ENCODE data around the gene RFX3.

Gene RFX3

DNA sequence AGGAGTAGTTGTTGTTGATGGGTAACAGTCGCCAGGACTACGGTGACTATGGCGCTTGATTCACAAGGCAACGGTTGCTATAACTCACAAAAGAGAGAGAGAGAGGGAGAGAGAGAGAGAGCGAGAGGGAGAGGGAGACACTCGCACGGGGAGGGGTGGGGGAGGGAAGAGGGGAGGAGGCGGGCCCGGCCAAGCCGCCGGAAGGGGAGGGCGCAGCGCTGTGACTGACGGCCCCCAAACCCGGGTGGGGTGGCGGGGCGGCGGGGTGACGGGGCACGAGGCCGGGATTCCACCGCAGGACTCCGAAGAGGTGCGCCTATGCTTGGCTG is at the start of gene RFX3:
TSS of gene RFX3 (minus strand) at position 166 of the 329 bp plus-strand sequence. CDS start 130,413 bp downstream, outside the sequence.
- peak; percentile 81 for DNase-seq

DNA sequence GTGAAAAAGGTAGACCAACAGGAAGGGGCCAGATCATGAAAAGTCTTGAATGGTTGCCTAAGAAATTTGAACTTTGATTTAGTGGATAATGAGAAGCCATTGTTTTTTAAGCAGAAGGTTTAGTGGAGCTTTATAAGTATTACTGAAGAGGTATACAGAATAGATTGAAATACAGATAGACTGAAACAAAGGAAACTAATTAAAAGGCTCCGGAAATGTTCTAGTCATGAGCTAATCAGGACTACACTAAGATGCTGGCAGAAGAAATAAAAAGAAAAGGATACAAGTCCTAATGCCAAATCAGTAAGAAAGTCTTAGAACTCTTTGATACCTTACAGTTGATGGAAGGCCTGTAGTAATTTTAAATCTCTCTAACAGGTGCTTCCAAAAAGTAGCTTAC is 45.7 kb upstream of the RFX3 start:
- DNase-seq = no peak

DNA sequence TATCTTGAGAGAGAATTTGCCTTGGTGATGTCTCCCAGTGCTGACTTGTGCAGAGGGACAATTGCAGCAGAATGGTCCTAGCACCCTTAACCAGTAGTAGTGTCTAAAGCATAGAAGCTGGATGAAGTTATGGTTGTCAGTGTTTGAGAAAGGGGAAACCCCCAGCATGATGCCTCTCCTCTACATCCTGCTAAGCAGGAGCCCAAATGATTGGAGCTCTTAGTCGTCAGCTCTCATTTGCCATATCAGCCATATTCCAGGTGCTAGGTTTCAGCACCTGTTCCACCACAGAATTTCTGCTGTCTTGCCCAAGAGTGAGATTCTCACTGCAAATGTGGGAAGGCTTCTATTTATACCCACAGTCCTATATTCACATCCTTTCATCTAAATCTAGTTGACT is 43.7 kb upstream of the RFX3 start:
- no peak for DNase-seq

DNA sequence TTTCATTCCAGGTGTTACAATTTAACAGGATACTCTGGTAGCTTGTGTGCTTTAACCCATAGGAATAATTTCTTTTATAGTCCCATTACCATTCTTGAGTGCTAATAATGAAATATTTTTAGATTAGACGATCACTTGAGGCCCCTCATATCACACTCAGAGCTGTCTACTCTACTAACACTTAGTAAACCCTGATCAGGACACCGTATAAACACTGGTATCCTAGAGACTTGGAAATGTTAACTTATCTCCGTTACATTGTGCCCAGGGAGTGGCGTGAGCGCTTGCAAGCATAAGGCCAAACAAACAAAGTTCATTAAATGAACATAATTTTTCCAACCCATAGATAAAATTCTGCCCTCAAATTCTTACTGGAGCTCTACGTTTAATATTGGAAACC is 42.2 kb upstream of the RFX3 start:
- no peak for DNase-seq

DNA sequence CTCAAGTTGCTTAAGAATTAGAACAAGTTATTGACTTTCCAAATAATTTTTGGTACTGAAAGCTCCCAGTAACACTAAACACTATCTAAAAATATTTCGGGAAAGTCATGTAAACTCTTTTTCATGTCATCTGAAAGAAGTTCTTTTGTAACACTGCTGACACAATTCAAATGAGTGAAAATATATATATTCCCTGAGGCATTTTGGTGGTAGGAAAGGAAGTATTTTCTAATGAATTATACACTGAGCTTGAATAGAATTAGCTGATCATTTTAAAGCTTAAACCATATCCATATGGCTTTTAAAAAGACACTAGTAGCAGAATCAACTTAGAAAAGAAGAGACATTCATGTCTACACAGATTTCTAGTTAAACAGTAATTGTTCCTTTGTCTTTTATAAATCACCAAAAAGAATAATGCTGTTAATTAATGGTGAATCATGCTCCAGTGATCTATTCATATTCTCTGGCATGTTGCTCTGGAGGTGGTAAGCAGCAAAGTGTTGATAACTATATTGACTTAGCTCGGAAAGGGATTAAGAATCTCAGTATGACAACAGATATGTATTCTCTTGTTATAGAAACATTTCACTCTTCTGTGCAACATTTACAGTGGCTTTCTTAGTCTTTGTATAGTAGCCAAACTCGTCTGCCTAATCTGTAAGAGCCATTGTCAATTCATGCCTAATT is 27.4 kb upstream of the RFX3 start:
- no peak for DNase-seq

DNA sequence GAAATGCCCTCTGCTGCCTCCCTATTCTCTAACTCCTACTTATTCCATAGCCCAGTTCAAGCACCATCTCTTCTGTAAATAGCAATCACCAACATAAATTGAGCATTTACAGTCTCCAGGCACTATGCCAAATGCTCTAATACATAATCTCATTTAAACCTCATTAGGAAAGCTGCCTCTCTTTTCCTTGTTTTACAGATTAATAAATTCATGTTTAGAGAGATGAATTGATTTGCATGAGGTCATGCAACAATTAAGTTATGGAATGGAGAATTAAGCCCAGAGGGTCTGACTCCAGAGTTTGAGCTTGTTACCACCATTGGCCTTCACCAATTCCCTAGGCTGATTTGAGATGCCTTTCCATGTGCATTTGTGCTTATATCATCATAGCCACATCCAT is 23.4 kb upstream of the RFX3 start:
- no peak for DNase-seq

DNA sequence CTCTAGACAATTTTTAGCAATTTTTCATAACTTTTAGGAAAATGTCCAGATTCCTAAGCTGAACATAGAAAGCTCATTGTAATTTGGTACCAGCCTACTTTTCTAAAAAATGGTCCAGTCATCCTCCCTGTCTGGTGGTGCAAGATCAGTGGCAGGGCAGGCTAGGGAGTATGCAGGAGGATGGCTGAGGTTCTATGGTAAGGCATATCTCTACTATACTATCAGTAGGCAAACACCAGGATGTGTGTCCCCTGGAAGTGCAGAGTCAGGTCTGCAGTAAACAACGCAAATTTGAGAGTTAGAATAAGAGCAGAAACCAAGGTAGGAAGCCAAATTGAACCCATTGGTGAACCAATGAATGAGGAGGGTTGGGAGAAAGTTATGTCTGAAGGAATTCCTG is 22.8 kb upstream of the RFX3 start:
- DNase-seq = no peak

DNA sequence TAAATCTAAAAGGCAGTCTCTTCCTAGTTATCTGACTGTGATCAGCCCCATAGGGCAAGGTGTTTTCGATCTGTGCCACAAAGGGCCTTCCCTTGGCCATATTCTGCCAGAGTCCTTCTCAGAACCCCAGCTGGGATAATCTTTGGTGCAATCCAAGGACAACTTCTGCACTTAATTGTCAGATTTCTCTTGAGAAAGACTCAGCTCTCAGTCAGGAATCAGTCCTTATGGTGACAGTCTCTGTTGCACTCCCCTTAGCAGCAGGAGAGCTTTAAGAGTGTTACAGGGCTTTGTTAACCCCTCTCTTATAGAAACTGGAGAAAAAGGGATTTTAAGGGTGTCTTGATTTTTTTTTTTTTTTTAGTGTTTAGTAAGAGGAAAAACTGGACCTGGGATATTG is 15.4 kb upstream of the RFX3 start:
- no peak for DNase-seq

DNA sequence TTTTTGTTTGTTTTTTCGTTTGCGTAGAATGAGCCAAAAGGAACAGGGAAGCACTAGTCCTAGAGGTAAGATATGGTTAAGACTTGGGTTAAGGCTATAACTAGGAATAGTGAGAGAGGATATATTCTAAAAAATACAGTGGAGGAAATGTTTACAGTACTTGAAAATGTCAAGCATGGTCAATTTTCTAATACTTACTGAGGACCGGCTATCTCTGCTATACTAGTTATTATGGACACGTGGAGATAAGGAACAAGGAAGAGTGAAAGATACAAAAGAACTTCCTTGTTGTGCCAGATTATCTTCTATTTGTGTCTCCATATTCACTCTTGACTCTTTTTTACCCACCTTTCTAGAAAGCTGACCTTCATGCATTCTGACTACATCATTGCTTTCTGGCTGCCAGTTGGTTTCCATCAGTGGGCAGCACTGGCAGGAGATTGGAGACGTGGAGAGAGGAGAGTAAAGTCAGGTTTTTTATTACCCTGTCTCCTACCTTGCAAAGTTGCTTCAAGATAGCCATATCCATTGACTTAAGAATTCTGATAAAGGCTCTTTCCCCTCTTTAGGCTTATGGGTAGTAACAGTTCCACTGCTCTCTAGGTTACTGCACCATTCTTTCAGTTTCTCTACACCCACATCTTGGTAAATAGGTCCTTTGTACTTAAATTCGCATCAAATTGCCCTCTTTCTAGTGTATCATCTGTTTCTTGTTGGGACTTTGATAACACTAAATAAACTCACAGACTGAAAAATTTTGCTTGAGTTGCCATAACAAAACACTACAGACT is 9.0 kb upstream of the RFX3 start:
- DNase-seq = no peak

DNA sequence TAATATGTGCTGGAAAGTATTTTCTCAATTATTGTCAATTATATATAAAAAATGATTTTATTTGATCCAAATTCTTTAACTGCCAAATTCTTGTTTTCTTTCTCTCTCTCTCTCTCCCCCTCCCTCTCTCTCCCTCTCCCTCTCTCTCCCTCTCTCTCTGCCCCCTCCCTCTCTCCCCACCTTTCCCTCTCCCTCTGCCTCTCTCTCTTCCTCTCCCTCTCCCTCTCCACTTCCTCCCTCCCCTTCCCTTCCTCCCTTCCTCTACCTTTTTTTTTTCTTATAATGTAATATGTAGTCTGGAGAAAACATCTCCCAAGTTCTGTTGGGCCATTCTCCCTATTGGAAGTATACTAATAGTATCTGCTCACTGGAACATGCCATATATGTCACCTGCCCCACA is 6.4 kb upstream of the RFX3 start:
- no peak for DNase-seq

DNA sequence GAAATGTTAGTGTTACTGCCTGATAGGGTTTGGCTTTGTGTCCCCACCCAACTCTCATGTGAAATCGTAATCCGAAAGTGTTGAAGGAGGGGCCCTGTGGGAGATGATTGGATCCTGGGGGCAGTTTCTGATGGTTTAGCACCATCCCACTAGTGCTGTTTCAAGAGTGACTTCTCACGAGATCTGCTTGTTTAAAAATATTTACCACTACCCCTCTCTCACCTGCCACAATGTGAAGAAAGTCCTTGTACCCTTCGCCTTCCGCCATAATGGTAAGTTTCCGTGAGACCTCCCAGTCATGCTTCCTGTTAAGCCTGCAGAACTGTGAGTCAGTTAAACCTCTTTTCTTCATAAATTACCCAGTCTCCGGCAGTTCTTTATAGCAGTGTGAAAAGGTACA is 2.6 kb upstream of the RFX3 start:
- no peak for DNase-seq

DNA sequence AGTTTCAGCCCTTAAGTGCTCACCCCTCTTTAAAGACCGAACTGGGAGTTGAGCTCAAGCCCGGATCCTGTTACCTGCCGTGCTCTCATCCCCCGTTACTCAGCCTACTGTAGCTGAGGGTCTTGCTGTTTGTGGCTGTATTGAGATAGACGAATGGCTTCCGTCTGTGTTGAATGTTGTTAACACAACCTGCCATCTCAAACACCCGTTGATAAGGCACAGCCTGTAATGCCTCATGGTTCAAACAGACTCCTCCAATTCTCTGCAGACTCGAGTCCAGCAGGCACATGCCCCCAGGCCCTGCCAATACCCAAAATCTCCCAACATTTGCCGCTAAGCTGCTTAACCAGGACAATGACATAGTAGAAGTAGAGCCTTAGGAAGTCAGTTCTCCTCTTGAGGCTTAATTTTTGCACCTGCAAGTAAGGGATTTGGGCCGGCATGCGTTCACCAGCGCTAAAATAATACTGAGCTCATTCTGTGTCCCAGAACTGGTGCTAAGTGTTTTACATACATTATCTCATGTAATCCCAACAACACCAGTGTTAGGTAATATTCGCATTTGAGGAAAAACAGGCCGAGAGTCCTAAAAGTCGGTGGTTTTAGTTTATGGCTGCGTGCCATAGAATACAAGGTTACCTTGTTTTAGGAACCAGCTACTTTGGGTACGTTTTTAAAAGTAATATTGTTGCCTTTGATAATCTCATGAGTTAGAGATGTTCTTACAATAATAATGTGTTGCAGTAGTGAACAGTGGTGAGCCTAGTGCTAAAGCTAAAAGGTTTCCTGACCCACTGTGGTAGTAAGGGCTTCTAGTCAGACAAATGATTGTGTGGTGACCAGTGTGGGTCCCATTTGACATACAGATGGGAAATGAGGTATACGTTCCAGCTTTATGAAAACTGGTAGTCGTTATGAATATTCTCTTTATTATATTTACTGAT is 1.5 kb upstream of the RFX3 start:
- DNase-seq = peak; percentile 61

DNA sequence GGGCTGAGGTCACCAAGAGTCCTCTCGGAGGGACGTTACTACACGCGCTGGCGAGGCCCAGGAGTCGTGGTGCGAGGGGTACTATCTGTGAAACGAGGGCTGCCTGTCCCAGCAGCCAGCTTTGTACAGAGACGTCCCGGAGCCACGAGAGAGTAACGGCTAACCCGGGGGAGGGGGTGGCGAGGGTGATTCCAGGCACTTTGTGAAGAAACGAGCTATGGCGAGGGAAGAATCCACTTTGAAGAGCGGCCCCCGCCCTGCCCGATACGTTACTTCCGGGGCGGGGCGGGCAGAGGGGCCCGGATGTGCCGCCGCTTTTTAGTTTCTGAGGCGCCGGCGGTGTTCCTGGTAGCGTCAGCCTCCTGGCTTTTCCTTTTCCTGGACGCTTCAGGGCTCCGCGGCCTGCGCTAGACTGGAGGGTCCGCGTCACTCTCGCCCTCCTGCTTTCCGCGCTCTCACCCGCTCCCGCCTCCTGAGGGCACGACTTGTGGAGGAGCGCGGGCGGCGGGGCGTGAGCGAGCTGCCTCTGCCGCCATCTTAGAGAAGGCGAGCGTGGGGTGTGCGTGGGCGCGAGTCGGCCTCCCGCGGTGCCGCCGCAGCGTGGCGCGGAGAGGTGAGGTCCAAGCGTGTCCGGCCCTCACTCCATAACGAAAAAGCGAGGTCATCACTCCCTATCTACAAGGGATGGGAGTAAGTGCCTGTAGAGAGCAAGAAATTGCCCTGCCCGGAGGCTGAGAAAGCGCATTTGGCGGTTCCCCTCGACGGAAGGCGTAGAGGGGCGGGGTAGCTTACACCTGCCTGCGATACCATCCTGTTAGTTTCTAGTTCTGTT is 580 bp upstream of the RFX3 start:
- peak; percentile 79 for DNase-seq

DNA sequence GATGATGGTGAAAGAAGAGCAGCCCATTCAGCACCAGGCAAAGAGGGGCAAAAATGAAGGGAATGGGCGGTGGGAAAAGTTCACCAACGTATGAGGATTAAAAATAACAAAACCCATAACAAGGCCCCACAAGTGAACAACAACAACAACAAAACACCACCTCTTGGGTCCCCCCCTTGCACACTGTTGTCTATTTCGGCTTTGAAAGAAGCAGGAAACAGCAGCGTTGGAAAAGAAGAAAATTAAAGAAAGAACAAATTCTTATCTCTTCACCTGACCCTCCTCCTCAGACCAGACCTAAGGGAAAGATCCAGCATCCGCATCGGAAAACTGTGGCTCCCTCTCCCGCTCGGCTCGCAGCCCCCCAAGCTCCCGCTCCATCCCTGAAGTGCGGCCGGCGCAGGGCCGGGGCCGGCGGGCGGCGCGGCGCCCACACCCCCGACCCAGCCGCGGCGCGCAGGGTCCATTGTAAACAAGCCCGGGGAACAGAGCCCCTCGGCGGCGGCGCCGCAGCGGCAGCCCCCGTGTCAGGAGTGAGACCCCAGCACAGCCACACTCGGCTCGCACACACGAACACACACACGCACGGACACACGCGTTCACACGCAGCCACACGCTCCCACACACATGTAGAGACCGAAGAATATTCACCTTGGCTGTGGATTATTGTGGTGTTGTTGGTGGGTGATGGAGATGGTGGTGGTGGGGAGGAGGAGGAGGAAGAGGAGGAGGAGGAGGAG is 535 bp downstream of the RFX3 start:
- DNase-seq = no peak

DNA sequence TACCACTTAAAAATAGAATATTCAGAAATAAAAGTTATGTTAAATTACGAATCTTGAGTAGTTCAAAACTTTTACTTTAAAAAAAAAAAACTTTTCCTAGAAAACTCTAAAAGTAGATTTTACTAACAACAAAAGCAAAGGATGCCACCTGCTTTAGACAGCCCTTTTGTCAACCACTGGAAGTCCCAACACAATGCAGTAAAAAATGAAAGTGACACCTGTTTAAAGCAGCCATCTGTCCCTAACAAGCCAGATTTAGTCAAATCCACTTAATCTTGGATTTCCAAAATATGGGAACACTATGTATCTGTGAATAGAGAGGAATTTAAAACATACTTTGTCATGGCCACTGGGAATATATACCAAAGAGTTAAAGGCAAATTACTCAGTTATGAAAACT is 3.8 kb downstream of the RFX3 start:
- no peak for DNase-seq

DNA sequence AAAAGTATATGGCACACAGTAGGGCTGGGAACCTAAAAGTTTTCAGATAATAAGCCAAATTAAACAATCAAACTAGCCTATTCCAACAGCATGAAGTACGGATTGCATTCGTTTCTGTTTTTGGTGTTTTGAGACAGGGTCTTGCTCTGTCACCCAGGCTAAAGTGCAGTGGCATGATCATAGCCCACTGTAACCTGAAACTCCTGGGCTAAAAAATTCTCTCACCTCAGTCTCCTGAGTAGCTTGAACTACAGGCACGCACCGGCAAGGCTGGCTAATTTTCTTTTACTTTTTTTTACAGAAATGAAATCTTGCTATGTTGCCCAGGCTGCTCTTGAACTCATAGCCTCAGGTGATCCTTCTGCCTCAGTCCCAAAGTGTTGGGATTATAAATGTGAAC is 5.2 kb downstream of the RFX3 start:
- DNase-seq = no peak

DNA sequence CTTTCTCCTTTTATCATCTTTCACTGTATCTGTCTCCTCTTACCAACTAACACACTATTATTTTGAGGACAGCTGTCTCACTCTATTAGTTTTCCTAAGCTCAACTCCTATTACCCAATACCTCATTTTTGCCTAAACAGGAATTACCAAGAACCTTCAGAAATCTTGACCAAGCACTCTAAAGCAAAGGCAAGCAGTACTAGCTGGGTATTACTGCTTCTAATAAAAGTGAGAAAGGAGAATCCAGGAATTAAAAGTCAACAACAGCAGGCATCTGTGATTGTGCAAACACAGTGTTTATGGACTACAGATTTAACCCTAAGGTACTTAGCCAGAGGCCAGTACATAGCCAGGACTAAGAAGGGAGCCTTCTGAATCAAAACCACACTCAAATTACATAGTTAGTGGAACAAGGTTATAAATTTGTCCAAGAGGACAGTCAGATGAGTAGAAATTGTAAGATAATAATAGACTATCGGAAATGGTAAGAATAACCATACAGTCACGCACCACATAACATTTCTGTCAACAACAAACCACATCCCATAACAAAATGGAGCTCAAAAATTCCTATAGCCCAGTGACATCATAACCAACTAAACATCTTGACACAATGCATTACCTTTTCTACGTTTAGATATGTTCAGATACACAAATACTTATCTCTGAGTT is 8.3 kb downstream of the RFX3 start:
- DNase-seq = no peak

DNA sequence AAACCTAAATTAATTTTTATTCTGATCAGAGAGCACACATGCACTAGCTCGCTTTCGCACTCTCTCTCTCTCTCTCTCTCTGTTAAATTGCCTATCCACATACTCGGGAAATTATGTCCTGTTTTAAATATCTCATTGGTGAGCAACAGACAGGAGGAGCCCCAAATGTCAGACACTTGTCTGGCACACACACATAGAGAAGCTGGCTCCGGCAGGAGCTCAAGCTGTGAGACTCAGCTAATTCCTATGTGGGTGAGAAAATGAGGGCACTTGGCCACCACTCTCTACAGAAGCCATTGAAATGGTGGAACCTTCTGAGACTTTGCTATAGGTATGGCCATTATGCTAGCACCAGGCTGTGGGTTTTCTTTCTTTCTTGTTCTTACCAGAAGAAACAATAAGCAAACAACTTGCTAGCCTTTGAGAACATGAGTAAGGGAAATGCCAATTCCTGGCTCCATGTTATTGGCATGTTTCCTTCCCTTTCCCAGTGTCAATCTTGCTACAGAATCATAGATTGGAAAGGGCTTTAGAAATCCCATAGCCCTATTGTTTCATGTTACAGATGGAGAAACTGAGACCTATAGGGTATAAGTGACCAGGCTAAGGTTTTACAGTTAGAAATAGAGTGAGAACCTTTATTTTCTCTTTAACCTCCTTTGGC is 9.0 kb downstream of the RFX3 start:
- DNase-seq = no peak

DNA sequence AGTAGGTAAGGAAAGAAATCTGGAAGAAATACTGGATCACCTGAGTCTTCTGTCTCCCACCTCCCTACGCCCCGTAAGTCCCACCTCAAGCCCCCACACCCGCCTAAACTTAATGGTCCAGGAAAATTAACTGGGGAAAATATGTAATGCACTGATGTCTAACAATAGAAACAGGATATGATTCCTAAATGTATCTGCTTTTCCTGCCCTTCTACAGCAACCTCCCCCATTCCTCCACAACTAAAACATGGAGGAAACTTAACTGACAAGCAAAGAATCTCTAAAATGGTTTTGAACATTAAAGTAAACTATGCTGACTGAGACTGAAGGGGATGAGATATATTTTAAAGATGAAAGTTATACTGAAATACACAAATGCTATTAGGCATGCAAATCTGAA is 10.4 kb downstream of the RFX3 start:
- DNase-seq = no peak

DNA sequence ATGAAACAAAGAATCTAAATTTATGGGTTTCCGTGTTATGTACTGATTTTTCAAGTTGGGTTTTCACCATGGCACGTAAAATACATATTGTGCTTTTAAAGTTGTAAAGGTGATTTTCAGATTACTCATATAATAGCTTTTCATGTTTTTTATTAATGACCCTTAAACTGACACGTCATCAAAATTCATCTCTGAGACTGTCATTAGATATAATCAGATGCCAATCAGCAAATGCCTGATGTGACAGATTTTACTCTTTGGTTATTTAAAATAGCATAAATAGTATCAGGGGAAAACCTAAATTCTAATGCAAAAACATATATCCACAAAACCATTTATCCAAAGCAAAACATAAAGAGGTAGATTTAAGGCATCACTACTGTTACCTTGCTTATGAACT is 11.0 kb downstream of the RFX3 start:
- DNase-seq = no peak

DNA sequence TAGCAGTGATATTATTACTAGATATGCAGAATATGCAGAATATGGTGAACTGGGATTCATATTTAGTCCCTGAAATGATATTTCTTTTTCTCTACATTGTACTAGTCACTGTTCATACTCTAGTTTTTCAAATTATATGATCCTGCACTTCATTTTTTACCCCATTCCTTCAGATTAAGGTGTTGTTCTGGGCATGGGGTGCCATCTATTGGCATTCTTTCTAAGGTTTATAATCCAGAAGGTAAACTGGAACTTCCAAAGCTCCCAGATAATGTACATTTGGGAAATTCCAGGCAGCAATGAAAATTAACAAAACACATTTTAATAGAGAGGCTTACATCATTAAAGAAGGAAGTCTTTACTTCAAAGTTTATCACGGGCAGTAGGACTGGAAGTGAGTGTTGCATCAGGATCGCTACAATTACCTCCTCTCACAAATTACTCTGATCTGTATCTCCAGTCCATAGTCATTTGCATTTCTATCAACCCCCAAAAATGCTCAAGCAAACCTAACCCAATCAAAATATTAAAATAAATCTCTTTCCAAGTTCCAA is 12.5 kb downstream of the RFX3 start:
- DNase-seq = no peak
